ENCODE data around the gene ARHGAP40.

The ARHGAP40 gene

GRCh38 chr20:38617830-38618196 is 16.2 kb downstream of the ARHGAP40 start:
- DNase-seq (ENCODE audit: low spot score), result no peak

- DNase-seq (ENCODE audit: low spot score), result no peak
Measured at GRCh38 chr20:38620441-38620840, 18.8 kb downstream of the ARHGAP40 start.

GRCh38 chr20:38623061-38623460 is 21.5 kb downstream of the ARHGAP40 start:
- no peak for DNase-seq (ENCODE audit: low spot score)

GRCh38 chr20:38624084-38624483 is 22.5 kb downstream of the ARHGAP40 start:
- no peak for DNase-seq (ENCODE audit: low spot score)

GRCh38 chr20:38625896-38626295 is 24.3 kb downstream of the ARHGAP40 start:
- no peak for DNase-seq (ENCODE audit: low spot score)

- no peak for DNase-seq (ENCODE audit: low spot score)
Measured at GRCh38 chr20:38626921-38627659, 25.5 kb downstream of the ARHGAP40 start.

- no peak for DNase-seq (ENCODE audit: low spot score)
Measured at GRCh38 chr20:38628580-38629470, 27.2 kb downstream of the ARHGAP40 start.

GRCh38 chr20:38629979-38630378 is 28.4 kb downstream of the ARHGAP40 start:
- DNase-seq (ENCODE audit: low spot score), result no peak

- no peak for DNase-seq (ENCODE audit: low spot score)
Measured at GRCh38 chr20:38630727-38631126, 29.1 kb downstream of the ARHGAP40 start.

- DNase-seq (ENCODE audit: low spot score), result no peak
Measured at GRCh38 chr20:38631155-38632022, 29.8 kb downstream of the ARHGAP40 start.

- DNase-seq (ENCODE audit: low spot score), result peak; percentile 78
Measured at GRCh38 chr20:38633577-38634093, 32.0 kb downstream of the ARHGAP40 start.

GRCh38 chr20:38635721-38636288 is 34.2 kb downstream of the ARHGAP40 start:
- DNase-seq (ENCODE audit: low spot score), result no peak

- DNase-seq (ENCODE audit: low spot score), result no peak
Measured at GRCh38 chr20:38640521-38640920, 38.9 kb downstream of the ARHGAP40 start.

GRCh38 chr20:38642498-38642897 is 40.9 kb downstream of the ARHGAP40 start:
- DNase-seq (ENCODE audit: low spot score), result no peak

- no peak for DNase-seq (ENCODE audit: low spot score)
Measured at GRCh38 chr20:38644588-38645260, 43.1 kb downstream of the ARHGAP40 start.

- DNase-seq (ENCODE audit: low spot score), result no peak
Measured at GRCh38 chr20:38645351-38645750, 43.7 kb downstream of the ARHGAP40 start.

GRCh38 chr20:38645980-38646858 is 44.6 kb downstream of the ARHGAP40 start:
- peak; percentile 88 for DNase-seq (ENCODE audit: low spot score)

- DNase-seq (ENCODE audit: low spot score), result peak; percentile 39
Measured at GRCh38 chr20:38649275-38649891, 47.8 kb downstream of the ARHGAP40 start.

GRCh38 chr20:38650010-38650409 is 48.4 kb downstream of the ARHGAP40 start:
- DNase-seq (ENCODE audit: low spot score), result no peak

- DNase-seq (ENCODE audit: low spot score), result no peak
Measured at GRCh38 chr20:38651154-38651553, 49.5 kb downstream of the ARHGAP40 start.

All from HuH-7.5 (cell line).